Measurements from ENCODE around the gene TBATA.

TBATA gene

DNA sequence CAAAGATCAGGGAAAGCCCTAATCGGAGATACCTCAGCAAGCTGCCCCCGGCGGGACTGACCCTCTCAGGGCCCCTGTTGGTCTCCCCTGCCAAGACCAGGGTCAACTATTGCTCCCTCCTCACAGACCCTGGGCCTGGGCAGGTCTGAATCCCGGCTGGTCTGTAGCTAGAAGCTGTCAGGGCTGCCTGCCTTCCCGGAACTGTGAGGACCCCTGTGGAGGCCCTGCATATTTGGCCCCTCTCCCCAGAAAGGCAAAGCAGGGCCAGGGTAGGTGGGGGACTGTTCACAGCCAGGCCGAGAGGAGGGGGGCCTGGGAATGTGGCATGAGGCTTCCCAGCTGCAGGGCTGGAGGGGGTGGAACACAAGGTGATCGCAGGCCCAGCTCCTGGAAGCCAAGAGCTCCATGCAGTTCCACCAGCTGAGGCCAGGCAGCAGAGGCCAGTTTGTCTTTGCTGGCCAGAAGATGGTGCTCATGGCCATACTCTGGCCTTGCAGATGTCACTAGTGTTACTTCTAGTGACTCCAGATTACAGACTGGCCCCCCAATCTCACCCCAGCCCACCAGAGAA lies 24.1 kb downstream of the TBATA start:
- no peak for DNase-seq

- no peak for DNase-seq
Observed at GRCh38 chr10:70760271-70760787, 24.8 kb downstream of the TBATA start.

DNA sequence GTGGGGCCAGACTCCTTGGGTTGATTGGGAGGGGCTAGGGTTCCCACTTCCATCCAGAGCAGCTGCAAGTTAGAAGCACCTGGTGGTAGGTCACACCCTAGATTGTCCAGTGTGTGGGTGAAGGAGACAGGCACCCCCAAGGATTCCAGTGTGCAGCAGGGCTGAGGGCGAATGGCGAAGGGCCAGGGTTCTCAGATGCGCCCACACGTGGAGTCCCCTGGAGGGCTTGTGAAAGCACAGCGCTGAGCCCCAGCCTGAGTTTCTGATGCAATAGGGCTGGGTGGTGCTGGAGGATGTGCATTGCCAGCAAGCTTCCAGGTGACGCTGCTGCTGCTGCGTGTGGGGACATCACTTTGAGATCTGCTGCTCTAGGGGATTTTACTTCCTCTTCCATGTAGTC lies 25.4 kb downstream of the TBATA start:
- DNase-seq: no peak

DNA sequence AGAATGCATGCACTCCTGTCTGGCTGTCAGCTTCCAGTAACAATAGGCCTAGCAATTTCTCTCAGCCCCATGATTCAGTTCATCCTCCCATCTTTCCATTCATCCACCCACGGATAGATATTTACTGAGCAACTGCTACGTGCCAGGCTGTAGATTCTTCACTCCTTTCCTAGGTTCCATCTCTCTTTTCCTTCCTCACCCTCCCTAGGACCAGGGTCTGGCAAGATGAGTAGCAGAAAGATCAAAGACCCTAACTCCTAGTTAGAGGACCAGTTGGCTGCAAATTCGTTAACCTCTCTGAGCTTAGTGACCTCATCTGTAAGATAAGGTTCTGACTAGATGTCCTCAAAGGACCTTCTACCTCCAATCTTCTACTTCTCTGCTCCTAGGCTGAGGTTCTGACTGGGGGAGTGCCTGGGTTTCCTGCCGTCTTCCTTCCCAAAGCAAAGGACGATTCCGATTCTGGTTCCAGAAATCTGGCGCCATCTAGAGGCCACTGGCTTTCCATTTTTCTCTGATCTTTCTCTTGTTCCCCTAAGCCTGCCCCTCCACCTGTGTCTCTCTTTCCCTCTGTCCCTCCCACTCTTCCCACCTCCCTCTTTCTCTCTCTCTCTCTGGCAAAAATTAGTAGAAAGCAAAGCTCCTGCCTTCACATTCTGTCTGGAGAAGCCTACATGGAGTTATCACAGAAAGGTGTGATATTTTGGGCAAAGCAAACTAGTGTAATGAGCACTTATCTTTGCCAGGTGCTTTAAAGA lies 26.2 kb downstream of the TBATA start:
- DNase-seq: peak; percentile 54

- no peak for DNase-seq
Observed at GRCh38 chr10:70757856-70758255, 27.3 kb downstream of the TBATA start.

GRCh38 chr10:70756700-70757360 lies 28.3 kb downstream of the TBATA start:
- no peak for DNase-seq

DNA sequence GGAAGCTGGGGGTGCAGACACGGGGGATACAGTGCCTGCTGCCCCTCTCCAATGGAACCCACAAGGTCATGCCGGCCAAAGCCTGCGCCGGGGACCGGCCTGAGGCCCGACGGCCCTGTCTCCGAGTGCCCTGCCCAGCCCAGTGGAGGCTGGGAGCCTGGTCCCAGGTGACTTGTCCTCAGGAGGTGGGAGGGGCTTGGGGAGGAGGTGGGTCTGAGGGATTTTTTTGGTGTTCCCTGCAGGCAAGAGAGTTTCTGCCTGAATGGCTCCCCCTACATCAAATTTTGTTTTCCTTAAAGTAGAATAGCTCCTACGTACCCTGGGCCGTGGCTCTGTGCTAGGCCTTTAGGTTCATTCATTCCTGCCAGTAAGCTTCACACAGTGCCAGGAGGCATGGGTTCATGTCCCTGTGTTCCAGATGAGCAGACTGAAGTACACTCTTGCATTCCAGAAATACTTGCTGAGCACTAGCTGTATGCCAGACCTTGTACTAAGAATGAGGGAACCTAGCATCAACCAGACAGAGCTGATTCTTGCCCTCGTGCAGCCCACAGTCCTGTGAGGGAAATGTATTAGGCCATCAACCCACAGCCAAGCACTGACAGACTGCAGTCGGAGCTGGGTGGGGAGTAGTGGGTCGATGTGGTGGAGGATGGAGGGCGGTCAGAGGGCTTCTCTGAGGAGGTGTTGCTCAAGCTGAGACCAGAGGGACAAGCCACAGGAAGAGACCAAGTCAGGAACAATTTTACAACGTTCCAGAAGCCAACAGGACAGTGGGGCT lies 31.1 kb downstream of the TBATA start:
- no peak for DNase-seq

GRCh38 chr10:70753026-70753663 lies 32.0 kb downstream of the TBATA start:
- DNase-seq: no peak

GRCh38 chr10:70752571-70752970 lies 32.6 kb downstream of the TBATA start:
- no peak for DNase-seq

DNA sequence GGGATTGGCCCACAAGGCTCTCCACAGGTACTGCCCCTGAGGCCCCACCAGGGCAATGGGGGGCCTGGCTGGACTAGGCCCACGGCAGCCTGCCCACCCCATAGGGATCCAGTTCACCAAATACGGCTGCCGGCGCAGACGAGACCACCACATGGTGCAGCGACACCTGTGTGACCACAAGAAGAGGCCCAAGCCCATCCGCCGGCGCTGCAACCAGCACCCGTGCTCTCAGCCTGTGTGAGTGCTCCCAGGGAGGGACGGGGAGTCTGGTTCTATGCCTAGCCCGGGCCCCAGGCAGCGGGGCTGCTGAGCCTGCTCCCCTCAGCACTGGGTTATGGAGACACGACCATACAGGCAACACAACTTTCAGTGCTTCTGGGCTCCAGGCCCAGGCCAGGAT lies 33.2 kb downstream of the TBATA start:
- DNase-seq: no peak

- DNase-seq: no peak
Observed at GRCh38 chr10:70751356-70751755, 33.8 kb downstream of the TBATA start.

DNA sequence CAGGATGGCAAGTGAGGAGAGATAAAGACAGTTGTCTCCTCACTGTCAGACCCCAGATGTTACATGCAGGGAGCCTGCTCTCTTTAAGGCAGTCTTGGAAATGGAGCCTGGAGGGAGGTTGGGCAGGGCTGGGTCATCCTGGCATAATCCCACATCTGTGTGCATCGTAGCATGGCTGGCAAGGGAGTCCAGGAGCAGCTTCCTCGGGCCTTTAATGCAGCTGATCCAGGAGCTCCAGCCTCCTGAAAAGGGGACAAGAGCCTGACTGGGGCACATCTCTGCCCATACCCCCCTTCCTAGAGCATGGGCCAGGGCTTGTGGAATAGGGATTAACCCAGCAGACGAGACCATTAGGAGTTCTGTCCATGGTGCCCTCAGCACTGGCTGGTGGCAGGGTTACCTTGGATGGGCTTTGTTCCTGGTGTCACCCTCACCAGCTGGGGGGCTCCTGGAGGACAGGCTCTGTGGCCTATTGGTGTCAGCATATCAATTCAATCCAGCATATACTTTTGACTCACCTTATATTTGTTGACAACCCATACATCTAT lies 34.9 kb downstream of the TBATA start:
- DNase-seq: no peak

DNA sequence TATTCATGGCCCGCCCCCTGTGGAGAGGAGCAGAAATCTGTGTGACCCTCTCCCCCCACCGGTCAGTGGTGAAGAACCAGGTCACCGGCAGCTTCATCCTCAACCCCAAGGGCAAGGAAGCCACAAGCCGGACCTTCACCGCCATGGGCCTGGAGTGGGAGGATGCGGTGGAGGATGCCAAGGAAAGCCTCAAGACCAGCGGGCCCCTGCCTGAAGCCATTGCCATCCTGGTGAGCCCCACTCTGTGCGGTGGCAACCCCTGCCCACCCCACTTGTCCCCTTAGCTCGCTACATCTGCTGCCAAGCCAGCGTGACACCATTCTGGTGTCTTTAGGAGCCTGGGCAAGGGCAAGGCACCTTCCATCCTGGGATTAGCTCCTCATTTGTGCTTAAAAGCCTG lies 35.4 kb downstream of the TBATA start:
- no peak for DNase-seq

GRCh38 chr10:70748801-70749573 lies 36.2 kb downstream of the TBATA start:
- no peak for DNase-seq

GRCh38 chr10:70748305-70748704 lies 36.9 kb downstream of the TBATA start:
- DNase-seq: no peak

DNA sequence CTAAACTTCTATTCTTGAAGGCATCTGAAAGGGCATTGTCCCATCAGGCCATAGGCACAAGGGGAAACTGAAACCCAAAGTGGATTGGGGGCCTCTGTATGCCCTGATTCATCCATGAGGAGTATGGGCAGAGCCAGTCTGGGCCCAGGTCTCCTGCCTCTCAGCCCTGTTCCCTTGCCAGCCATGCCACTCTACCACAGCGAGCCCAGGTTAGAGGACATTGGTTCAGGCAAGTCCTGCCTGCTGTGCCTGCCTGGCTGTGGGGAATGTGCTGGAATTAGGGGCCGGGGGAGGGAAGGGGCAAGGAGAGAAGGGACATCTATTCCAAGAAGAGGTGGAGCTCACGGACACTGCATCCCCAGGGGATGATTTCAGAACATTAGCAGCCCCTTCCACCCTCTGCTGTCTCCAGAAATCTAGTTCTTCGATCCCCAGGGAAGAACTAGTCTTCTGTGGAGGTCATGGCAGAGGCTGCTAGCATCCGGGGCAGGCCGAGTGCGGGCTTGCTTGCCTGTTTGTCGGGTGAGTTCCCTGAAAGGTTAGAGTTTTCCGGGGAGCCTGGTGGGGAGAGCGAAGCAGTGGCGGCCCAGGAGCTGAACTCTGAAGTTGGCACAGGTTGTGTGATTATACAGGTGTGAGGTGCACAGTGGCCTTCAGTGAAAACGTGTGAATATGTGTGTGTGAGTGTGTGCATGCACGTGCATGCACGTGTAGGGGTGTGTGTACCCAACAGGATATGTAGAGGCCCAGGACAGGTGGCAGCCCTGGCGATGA lies 37.8 kb downstream of the TBATA start:
- no peak for DNase-seq

GRCh38 chr10:70745555-70745954 lies 39.6 kb downstream of the TBATA start:
- DNase-seq: no peak

- DNase-seq: no peak
Observed at GRCh38 chr10:70744617-70745143, 40.5 kb downstream of the TBATA start.

- DNase-seq: no peak
Observed at GRCh38 chr10:70743879-70744278, 41.3 kb downstream of the TBATA start.

DNA sequence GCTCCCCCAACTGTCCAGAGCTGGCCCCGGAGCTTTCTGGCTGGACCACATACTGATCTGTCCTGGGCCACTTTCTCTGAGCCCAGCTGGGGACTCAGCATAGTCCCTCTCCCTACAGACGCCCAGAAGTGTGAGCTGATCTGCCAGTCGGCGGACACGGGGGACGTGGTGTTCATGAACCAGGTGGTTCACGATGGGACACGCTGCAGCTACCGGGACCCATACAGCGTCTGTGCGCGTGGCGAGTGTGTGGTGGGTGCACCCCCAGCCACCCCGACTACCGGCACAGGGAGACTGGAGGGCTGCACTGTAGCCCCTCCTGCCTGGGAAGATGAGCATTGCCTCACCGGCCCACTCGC lies 41.8 kb downstream of the TBATA start:
- no peak for DNase-seq
